Left lobe of liver (tissue), 2 donors: ENCODE data around the gene OR4A5. TPM values are rescaled to one million over a fixed set of nuclear protein-coding genes. Genes with fewer than 3 reads are reported as not detected.
"Not testable (repeated sequence)": the region's sequence is repeated elsewhere in the genome, so short reads cannot be mapped to it uniquely, and the experiment has no call there.

Source experiments
- ATAC-seq: fragments of 200-7000 bp; cut with Tn5 transposase; one replicate; pipeline ENCODE4 v1.9.1; 2020; ENCODE audit warnings: mild to moderate bottlenecking, moderate library complexity
- DNase-seq: peaks from one replicate; pipeline ENCODE4 v3.0.0-alpha.2; 2020; ENCODE audit warnings: low spot score
- total RNA-seq: library from RNA; stranded (reverse); gene quantifications from one replicate; pipeline ENCODE4 v1.2.1, GENCODE V29; 2021
- donor health status: DM: no; HTN: no; CAD: no; lungs with moderate emphysema.
- donor health status: DM: no; HTN: yes; CAD: no.

Gene OR4A5, protein sequence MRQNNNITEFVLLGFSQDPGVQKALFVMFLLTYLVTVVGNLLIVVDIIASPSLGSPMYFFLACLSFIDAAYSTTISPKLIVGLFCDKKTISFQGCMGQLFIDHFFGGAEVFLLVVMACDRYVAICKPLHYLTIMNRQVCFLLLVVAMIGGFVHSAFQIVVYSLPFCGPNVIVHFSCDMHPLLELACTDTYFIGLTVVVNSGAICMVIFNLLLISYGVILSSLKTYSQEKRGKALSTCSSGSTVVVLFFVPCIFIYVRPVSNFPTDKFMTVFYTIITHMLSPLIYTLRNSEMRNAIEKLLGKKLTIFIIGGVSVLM
- not detected for total RNA-seq

DNA sequence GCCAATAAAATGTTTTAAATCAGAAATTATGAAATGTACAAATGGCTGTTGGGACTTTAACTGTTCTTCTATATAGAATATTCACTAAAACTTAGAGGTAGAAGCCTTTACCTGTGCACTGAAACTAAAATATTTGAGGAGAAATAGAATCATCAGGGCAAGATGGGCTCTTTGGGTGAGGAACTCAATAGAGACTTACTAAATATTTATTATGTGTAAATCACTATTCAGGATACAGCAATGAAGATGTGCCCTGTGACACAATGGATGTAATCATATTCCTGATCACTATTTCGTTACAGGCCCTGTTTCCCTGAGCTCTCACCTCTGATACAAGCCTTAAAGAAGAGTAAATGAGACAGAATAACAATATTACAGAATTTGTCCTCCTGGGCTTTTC lies at the start of gene OR4A5:
Gene OR4A5, plus strand, starts transcription at position 301 of the 400 bp plus-strand sequence. Its CDS starts 53 bp downstream, at position 354.
- not testable (repeated sequence) for ATAC-seq, DNase-seq

DNA sequence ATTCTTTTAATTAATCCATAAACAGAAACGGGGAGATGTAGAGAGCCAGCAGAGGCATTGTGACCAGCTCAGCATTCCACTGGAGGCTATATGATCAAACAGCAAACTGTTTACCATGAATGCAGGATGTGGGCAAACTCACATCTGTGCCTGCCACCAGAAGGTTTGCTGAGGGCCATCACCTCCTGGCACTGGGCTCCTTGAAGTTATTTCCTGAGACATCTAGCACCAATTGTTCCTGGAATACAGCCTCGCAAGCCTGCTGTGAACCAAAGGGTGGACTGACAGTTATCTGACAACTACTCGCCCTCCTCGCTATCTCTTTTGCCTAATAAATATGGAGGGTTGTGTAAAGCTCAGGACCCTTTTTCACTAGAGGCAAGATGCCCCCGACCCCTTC lies 13.5 kb downstream of the OR4A5 start:
- not testable (repeated sequence) for DNase-seq, ATAC-seq

Other genes with a start within 250 kb of the OR4A5 start
- not detected for gene OR4C46, start 102.8 kb upstream of the OR4A5 start, total RNA-seq